GM10248 (cell line): Measurements from ENCODE around the gene CLEC16A.

Experiments used
- CTCF ChIA-PET: fragments of 300-600 bp; sonication (Branson Sonifier 250); formaldehyde crosslinking; extraction: SDS; loops from one replicate; lab custom pipeline; 2021; ENCODE audit warnings: antibody characterized with exemption; lab: Yijun Ruan, JAX
- POLR2A ChIA-PET: fragments of 350-650 bp; sonication (Branson Sonifier 250); formaldehyde crosslinking; extraction: SDS; loops from one replicate; lab custom pipeline; 2020; ENCODE audit warnings: antibody characterized with exemption; lab: Yijun Ruan, JAX
- DNase-seq: peaks from one replicate; pipeline ENCODE4 v3.0.0; 2012; ENCODE audit errors: extremely low spot score
- TF ChIP-seq, protein P1 (sequence below): IDR thresholded peaks from 2 replicates; pipeline ENCODE4 v1.5.1; 2012; ENCODE audit warnings: mild to moderate bottlenecking, low read depth; ENCODE audit errors: extremely low read depth, missing control alignments, control extremely low read depth

CLEC16A gene

DNA sequence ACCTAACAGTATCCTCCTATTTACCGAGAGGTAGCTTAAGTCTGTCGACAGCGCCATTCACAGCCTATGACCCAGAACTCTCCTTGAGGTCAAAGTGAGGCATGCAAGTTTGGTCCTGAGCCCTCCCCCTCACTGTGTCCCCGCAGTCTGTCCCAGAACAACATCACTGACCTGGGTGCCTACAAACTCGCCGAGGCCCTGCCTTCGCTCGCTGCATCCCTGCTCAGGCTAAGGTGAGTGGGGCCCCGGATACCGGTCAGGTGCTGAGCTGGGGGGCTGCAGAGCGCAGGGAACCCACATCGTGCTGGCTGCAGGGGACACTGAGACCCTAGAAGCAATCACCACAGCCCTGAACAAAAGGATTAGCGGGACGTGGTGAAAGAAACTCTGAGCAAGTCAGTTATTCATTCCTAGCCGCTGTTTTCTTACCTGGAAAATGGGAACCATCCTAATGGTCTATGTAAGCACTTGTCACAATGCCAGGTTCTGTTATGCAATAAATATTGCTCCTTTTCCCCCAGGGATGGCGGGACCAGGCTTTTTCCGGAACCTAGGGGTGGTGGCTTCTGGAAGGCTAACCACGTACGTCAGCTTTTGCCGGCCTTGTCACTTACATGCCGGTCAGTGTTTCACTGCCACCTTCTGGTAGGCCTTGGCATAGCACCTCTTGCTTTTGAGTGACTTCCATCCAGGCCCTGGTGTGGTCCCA is 25.9 kb upstream of the CLEC16A start:
- ChIA-PET POLR2A (interaction anchor here (1.3 kb wide), 1 partner anchor 29 kb away, joined by 3 read pairs; no protein-coding TSS in a partner anchor), CTCF (interaction anchor here (0.6 to 3.2 kb wide), 45 partner anchors 10 to 639 kb away, joined by 3 to 37 read pairs (median 5); partner anchors contain the start of genes CLEC16A and NUBP1)
- DNase-seq: peak; percentile 81
- TF ChIP-seq, protein P1, sequence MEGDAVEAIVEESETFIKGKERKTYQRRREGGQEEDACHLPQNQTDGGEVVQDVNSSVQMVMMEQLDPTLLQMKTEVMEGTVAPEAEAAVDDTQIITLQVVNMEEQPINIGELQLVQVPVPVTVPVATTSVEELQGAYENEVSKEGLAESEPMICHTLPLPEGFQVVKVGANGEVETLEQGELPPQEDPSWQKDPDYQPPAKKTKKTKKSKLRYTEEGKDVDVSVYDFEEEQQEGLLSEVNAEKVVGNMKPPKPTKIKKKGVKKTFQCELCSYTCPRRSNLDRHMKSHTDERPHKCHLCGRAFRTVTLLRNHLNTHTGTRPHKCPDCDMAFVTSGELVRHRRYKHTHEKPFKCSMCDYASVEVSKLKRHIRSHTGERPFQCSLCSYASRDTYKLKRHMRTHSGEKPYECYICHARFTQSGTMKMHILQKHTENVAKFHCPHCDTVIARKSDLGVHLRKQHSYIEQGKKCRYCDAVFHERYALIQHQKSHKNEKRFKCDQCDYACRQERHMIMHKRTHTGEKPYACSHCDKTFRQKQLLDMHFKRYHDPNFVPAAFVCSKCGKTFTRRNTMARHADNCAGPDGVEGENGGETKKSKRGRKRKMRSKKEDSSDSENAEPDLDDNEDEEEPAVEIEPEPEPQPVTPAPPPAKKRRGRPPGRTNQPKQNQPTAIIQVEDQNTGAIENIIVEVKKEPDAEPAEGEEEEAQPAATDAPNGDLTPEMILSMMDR: peak; percentile 86

DNA sequence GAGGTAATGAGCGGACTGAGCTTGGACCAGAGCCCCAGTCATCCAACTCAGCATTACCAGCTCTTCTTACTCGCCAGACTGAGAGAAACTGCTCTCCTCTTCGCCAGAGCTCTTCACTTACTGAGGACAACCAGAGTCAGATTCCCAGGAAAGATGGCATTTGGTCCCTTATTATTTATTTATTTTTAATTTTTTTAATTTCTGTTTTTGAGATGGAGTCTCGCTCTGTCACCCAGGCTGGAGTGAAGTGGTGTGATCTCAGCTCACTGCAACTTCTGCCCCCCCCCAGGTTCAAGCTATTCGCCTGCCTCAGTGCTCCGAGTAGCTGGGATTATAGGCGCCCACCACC is 25.4 kb upstream of the CLEC16A start:
- ChIA-PET CTCF (interaction anchor here (0.8 to 3.2 kb wide), 42 partner anchors 9 to 610 kb away, joined by 3 to 37 read pairs (median 5); partner anchors contain the start of genes CLEC16A and NUBP1), POLR2A (interaction anchor here (1.3 kb wide), 1 partner anchor 30 kb away, joined by 3 read pairs; no protein-coding TSS in a partner anchor)
- TF ChIP-seq, protein P1: no peak
- no peak for DNase-seq

DNA sequence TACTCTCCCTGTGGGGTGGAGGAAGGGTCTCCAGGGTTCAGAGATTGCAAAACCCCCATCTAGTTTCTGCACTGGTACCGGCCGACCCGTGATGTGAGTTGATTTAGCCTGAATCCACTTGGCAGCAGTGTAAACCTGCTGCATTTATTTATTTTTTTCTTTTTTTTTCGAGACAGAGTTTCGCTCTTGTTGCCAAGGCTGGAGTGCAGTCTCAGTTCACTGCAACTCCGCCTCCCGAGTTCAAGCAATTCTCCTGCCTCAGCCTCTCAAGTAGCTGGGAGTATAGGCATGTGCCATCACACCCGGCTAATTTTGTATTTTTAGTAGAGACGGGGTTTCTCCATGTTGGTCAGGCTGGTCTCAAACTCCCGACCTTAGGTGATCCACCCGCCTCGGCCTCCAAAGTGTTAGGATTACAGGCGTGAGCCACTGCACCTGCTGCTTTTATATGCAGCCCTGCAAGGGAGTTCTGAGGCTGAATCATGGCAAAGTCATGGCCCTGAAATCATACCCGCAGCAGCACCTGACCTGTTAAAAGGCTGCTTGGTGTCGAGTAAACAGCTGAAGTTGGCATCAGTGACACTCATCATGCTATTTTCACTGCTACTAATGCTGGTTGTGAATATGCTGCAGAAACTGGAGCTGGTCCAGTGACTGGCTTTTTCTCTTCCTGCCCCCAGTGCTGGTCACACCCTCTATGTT is 23.5 kb upstream of the CLEC16A start:
- POLR2A ChIA-PET: no interaction called here
- no peak for DNase-seq
- CTCF ChIA-PET: interaction anchor here (1.8 to 2.6 kb wide), 2 partner anchors 9 to 29 kb away, joined by 4 to 6 read pairs; no protein-coding TSS in a partner anchor
- TF ChIP-seq, protein P1: no peak

DNA sequence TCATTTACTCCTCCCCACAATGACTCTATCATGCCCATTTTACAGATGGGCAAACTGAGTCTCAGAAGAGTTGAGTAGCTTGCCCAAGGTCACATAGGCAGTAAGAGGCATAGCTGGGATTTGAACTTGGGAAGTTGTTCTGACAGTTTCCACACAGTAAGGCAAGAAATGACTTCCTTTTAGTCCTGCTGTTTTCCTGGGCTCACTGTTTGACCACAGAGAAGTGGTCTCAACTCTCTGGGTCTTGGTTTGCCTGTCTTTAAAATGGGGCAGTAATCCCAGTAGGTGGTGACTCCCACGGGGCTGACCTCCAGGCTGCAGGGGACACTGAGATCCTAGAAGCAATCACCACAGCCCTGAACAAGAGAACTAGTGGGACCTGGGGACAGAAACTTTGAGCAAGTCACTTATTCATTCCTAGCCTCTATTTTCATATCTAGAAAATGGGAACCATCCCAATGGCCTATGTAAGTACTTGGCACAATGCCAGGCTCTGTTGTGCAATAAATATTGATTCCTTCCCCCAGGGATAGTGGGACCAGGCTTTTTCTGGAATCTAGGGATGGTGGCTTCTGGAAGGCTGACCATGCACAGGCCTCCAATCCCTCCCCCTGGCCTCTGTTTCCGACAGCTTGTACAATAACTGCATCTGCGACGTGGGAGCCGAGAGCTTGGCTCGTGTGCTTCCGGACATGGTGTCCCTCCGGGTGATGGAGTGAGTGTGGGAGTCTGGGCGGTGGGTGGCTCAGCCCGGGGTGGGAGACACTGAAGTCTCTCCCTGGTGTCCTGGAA is 22.6 kb upstream of the CLEC16A start:
- ChIA-PET POLR2A (interaction anchor here (0.6 kb wide), 1 partner anchor 11 kb away, joined by 8 read pairs; no protein-coding TSS in a partner anchor), CTCF (interaction anchor here (0.9 to 2.6 kb wide), 7 partner anchors 8 to 407 kb away, joined by 3 to 6 read pairs (median 3); no protein-coding TSS in a partner anchor)
- TF ChIP-seq, protein P1: no peak
- DNase-seq: no peak

DNA sequence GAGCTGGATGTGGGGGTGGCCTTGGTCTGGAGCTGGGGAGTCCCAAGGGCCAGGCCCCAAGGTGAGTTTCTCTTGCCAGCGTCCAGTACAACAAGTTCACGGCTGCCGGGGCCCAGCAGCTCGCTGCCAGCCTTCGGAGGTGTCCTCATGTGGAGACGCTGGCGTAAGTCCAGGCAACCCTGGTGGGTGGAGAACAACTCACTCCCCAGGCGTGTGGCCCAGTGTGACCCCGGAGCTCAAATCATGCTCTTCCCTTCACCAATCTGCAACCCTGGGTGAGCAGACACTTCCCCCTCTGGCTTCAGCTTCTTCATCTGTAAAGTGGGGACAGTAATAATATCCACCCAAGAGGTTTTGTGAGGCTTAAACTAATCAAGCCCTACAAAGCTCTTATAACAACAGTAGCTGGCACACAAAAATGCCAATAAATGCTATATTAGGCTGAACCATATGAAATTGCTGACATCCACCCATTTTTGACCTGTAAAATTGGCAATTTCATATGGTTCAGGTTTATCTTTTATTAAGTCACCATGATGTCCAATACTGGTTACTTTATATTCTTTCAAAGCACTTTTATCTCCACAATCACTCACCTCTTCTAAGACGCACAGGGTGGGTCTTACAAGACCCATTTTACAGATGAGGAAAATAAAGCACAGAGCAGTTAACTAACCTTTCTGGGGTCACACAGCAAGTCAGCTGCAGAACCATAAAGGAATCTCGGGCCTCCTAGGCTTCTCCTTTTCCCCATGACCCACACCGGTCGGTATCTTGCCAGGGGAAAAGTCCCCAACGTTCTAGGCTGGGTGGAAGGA is 21.8 kb upstream of the CLEC16A start:
- ChIA-PET POLR2A (no interaction called here), CTCF (interaction anchor here (0.7 to 2.6 kb wide), 8 partner anchors 8 to 408 kb away, joined by 3 to 6 read pairs (median 3); partner anchors contain the start of gene CIITA)
- DNase-seq: no peak
- TF ChIP-seq, protein P1: no peak
